Testis (tissue), 3 donors: Measurements from ENCODE around the gene COX10. TPM values are rescaled to one million over a fixed set of nuclear protein-coding genes. Genes with fewer than 3 reads are reported as not detected.

Source experiments
- DNase-seq: peaks from one replicate; pipeline ENCODE4 v3.0.0-alpha.2; 2019
- H3K27ac ChIP-seq, 2 donors: fragments of 200-600 bp; sonication (generic); one replicate each; pipeline ENCODE4 v1.5.1; 2019
- H3K27me3 ChIP-seq: fragments of 200-600 bp; sonication (generic); one replicate; pipeline ENCODE4 v1.5.1; 2019
- H3K36me3 ChIP-seq: fragments of 200-600 bp; sonication (generic); one replicate; pipeline ENCODE4 v1.5.1; 2017; ENCODE audit warnings: low read depth; ENCODE audit errors: missing control alignments
- H3K4me1 ChIP-seq: fragments of 200-600 bp; sonication (generic); one replicate; pipeline ENCODE4 v1.5.1; 2019
- H3K4me3 ChIP-seq, 2 donors: fragments of 200-600 bp; sonication (generic); one replicate each; pipeline ENCODE4 v1.5.1; 2017 to 2019
- H3K9me3 ChIP-seq: fragments of 200-600 bp; sonication (generic); one replicate; pipeline ENCODE4 v1.5.1; 2017
- POLR2A ChIP-seq: fragments of 450-650 bp; IDR thresholded peaks from one replicate; pipeline ENCODE4 v1.6.1; 2017; ENCODE audit warnings: antibody characterized with exemption, mild to moderate bottlenecking, moderate library complexity
- WGBS, 2 donors: methylation state at CpG; one replicate each; pipeline ENCODE4 v1.1.5; 2018; 5-methylcytosine and 5-hydroxymethylcytosine counted together
- intact Hi-C: fragments of 100-400 bp; cut with DNase I; formaldehyde crosslinking; loops from one replicate; pipeline ENCODE4 v1.15.1; 2023; ENCODE audit warnings: low total_unique reads
- polyA plus RNA-seq: library from polyadenylated mRNA; stranded (reverse); fragments of 350-450 nt; fragmentation: Illumina TruSeq; extraction: RNeasy Lipid Tissue Mini Kit (QIAGEN cat#74804); gene quantifications from one replicate; pipeline ENCODE4 v1.2.3, GENCODE V29; 2014; ENCODE audit warnings: low read depth, low replicate concordance; ENCODE audit not compliant: insufficient read depth
- total RNA-seq, 2 donors: library from RNA; depleted of rRNA; stranded (reverse); fragments of >200 nt; gene quantifications; one replicate each; pipeline ENCODE4 v1.2.3, GENCODE V29; 2016
- TF ChIP-seq, protein P1 (sequence below), 3 experiments: fragments of 450-650 bp in 2 of 3; fragments of 200-600 bp in 1 of 3; sonication (generic) in 1 of 3; IDR thresholded peaks; one replicate each; pipeline ENCODE4 v1.5.1; 2016 to 2019; ENCODE audit warnings: antibody characterized with exemption in 3 of 3, mild to moderate bottlenecking in 2 of 3, moderate library complexity in 1 of 3

COX10 gene
- total and polyA plus RNA-seq, 3 donors from 2014 or later: 44.9 to 51.0 (median 50.6) TPM

DNA sequence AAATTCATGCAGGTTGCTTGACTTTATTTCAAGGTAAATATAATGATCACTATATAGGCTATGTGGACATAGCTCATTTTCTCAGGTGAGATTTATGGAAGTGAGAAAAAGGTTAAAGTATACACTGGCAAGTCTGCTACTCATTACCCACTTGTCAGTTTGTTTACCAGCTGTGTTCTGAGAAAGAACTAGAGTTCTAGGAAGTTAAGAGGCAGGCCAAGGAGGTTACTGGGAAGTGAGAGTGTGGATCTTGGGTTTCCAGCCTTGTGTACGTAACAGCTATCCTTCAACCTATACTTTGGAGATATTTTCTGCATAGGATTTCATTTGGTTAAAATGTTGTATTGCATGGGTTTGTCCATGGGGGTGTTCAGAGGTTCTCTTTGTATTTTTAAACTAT, 31.9 kb upstream of the COX10 start:
- DNase-seq: no peak
- Histone ChIP-seq H3K27me3 (no peaks in the 10 kb centered on the region), H3K9me3 (no peaks in the 10 kb centered on the region), H3K4me3 (no peak overlapping the region), H3K4me1 (no peaks in the 10 kb centered on the region), H3K27ac (no peak overlapping the region), H3K36me3 (no peaks in the 10 kb centered on the region)
- TF ChIP-seq, protein P1, sequence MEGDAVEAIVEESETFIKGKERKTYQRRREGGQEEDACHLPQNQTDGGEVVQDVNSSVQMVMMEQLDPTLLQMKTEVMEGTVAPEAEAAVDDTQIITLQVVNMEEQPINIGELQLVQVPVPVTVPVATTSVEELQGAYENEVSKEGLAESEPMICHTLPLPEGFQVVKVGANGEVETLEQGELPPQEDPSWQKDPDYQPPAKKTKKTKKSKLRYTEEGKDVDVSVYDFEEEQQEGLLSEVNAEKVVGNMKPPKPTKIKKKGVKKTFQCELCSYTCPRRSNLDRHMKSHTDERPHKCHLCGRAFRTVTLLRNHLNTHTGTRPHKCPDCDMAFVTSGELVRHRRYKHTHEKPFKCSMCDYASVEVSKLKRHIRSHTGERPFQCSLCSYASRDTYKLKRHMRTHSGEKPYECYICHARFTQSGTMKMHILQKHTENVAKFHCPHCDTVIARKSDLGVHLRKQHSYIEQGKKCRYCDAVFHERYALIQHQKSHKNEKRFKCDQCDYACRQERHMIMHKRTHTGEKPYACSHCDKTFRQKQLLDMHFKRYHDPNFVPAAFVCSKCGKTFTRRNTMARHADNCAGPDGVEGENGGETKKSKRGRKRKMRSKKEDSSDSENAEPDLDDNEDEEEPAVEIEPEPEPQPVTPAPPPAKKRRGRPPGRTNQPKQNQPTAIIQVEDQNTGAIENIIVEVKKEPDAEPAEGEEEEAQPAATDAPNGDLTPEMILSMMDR (IDR thresholded peaks at IDR 0.05): no peak
- TF ChIP-seq POLR2A: no peak
- 84 to 100% methylated on average over 1 of the region's 1 CpG for WGBS, 2 donors
- intact Hi-C loops: no loop called here

DNA sequence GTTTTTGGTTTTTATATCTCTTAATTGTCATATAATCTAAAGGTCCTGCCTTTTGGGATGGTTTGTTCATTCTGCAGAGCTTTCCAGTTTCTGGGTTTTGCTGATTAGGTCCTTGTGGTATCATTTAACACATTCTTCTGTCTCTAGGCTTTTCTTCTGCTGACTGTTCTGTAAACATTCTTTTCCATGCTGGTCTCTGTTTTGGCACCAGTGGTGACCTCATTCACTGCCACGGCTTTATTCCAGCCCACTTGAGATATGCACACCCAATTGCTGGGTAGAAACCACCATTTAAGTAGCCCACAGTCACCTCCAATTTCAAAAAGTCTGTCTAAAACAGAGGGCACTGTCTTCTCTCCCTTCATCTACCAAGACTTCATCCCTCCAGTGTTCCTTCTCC, 31.1 kb upstream of the COX10 start:
- Histone ChIP-seq H3K27me3 (no peaks in the 10 kb centered on the region), H3K4me1 (no peaks in the 10 kb centered on the region), H3K27ac (no peak overlapping the region), H3K4me3 (no peak overlapping the region), H3K9me3 (no peaks in the 10 kb centered on the region), H3K36me3 (no peaks in the 10 kb centered on the region)
- intact Hi-C loops: no loop called here
- 60 to 64% methylated on average over 1 of the region's 1 CpG for WGBS, 2 donors
- no peak for DNase-seq
- TF ChIP-seq, protein P1 (IDR thresholded peaks at IDR 0.05): no peak
- no peak for TF ChIP-seq POLR2A

DNA sequence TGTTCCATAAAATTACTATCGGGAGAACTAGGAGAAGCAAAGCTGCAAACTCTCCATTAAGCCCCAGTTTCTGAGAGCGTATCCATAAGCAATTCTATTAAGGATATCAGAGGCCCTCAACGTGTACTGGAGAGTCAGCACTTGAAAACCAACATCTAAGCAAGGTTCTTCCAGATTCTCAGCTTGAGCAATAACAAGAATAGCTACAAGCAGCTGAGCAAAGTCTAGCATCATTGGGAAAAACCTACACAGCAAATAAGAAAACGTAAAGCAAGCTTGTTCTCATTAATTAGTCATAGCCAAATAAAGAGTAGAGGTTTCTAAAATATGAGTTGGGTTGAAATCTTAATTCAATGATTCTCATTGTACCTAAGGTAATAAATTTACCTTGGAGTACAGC, 26.9 kb upstream of the COX10 start:
- Histone ChIP-seq H3K9me3 (no peaks in the 10 kb centered on the region), H3K27me3 (no peaks in the 10 kb centered on the region), H3K36me3 (no peaks in the 10 kb centered on the region), H3K4me1 (no peaks in the 10 kb centered on the region), H3K27ac (no peak overlapping the region), H3K4me3 (no peak overlapping the region)
- no peak for DNase-seq
- WGBS, 2 donors: 75 to 95% methylated on average over 4 of the region's 4 CpGs
- intact Hi-C loops: no loop called here
- no peak for TF ChIP-seq POLR2A
- TF ChIP-seq, protein P1 (IDR thresholded peaks at IDR 0.05): no peak

DNA sequence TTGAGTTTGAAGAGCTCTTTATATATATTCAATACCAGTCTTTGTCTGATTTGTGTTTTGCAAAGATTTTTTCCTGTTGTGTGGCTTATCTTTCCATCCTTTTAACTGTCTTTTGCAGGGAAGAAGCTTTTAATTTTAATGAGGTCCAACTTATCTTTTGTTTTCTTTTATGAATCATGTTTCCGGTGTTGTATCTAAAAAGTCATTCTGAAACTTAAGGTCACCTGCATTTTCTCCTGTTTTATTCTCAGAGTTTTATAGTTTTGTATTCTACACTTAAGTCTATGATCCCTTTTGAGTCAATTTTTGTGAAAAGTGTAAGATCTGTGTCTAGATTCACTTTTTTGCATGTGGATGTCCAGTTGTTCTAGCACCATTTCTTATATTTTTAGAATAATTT, 24.6 kb upstream of the COX10 start:
- H3K4me1 ChIP-seq: no peaks in the 10 kb centered on the region
- no peak overlapping the region for H3K27ac ChIP-seq
- DNase-seq: no peak
- no peak for TF ChIP-seq POLR2A
- TF ChIP-seq, protein P1 (IDR thresholded peaks at IDR 0.05): no peak
- intact Hi-C loops: no loop called here
- no peaks in the 10 kb centered on the region for H3K9me3 ChIP-seq
- no peak overlapping the region for H3K4me3 ChIP-seq
- H3K27me3 ChIP-seq: no peaks in the 10 kb centered on the region
- WGBS, 2 donors: 84 to 90% methylated on average over 1 of the region's 1 CpG
- H3K36me3 ChIP-seq: no peaks in the 10 kb centered on the region

DNA sequence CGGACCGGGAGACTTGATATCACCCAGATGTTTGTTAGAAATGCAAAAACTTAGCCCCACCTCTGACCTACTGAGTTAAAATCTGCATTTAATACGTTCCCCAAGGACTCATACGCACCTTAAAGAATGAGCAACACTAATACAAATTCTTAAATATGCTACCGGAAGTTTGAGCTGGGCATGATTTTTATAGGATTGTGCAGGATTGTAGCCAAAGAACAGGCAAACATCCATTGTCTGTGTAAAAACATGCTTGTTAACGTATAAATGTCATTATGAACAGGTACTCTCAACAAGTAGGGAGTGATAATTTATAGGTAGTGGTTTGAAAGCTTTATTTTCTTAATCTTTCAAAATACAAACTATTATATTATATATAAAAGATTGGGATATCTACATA, 22.3 kb upstream of the COX10 start:
- Histone ChIP-seq H3K9me3 (no peaks in the 10 kb centered on the region), H3K4me1 (no peaks in the 10 kb centered on the region), H3K4me3 (no peak overlapping the region), H3K27ac (no peak overlapping the region), H3K36me3 (no peaks in the 10 kb centered on the region), H3K27me3 (no peaks in the 10 kb centered on the region)
- intact Hi-C loops: no loop called here
- WGBS, 2 donors: 85 to 88% methylated on average over 6 of the region's 6 CpGs
- TF ChIP-seq, protein P1 (IDR thresholded peaks at IDR 0.05): no peak
- TF ChIP-seq POLR2A: no peak
- DNase-seq: no peak
